WTC11 (cell line): Measurements from ENCODE around the gene NAGLU. TPM values are rescaled to one million over a fixed set of nuclear protein-coding genes. Genes with fewer than 3 reads are reported as not detected.

Experiments used
- ATAC-seq: fragments of 200-7000 bp; cut with Tn5 transposase; 2 replicates; pipeline ENCODE4 v1.10.0; 2021; ENCODE audit warnings: mild to moderate bottlenecking, moderate library complexity
- CTCF ChIA-PET: fragments of 300-600 bp; sonication (Branson Sonifier 250); formaldehyde crosslinking; loops from one replicate; lab custom pipeline; 2021; ENCODE audit warnings: antibody characterized with exemption; lab: Charles Lee
- POLR2A ChIA-PET: fragments of 350-600 bp; sonication (Branson Sonifier 250); formaldehyde crosslinking; loops from one replicate; lab custom pipeline; 2021; ENCODE audit warnings: antibody characterized with exemption; lab: Charles Lee
- DNase-seq: peaks from one replicate; pipeline ENCODE4 v3.0.0; 2021; ENCODE audit warnings: low spot score
- H3K27ac Mint-ChIP-seq: 2 replicates; pipeline ENCODE4 v1.8.0; 2021; ENCODE audit warnings: mixed read lengths
- H3K27me3 Mint-ChIP-seq: 2 replicates; pipeline ENCODE4 v1.8.0; 2021; ENCODE audit warnings: low read depth, mild to moderate bottlenecking, moderate library complexity, mixed read lengths
- H3K36me3 Mint-ChIP-seq: 2 replicates; pipeline ENCODE4 v1.8.0; 2021; ENCODE audit warnings: mixed read lengths
- H3K4me1 Mint-ChIP-seq: 2 replicates; pipeline ENCODE4 v1.8.0; 2022; ENCODE audit warnings: mixed read lengths
- H3K4me3 Mint-ChIP-seq: 2 replicates; pipeline ENCODE4 v1.8.0; 2021; ENCODE audit warnings: mild to moderate bottlenecking, moderate library complexity, mixed read lengths
- H3K9me3 Mint-ChIP-seq: 2 replicates; pipeline ENCODE4 v1.8.0; 2021; ENCODE audit warnings: mixed read lengths
- ELF4 ChIP-seq: sonication (generic); formaldehyde crosslinking; IDR thresholded peaks from 2 replicates; pipeline ENCODE4 v1.8.1; 2022; ENCODE audit warnings: low read depth, mild to moderate bottlenecking, moderate library complexity, missing genetic modification reagents
- GABPB1 ChIP-seq: sonication (generic); formaldehyde crosslinking; IDR thresholded peaks from 2 replicates; pipeline ENCODE4 v1.8.1; 2023; ENCODE audit warnings: mild to moderate bottlenecking, missing genetic modification reagents
- KAT7 ChIP-seq: sonication (generic); formaldehyde crosslinking; IDR thresholded peaks from 2 replicates; pipeline ENCODE4 v1.8.1; 2023; ENCODE audit warnings: missing genetic modification reagents, mild to moderate bottlenecking, borderline replicate concordance
- SOX15 ChIP-seq: fragments of 250-450 bp; sonication (Bioruptor Pico); IDR thresholded peaks from 2 replicates; pipeline ENCODE4 v1.9.0; 2021; ENCODE audit warnings: mild to moderate bottlenecking
- SP1 ChIP-seq: sonication (generic); formaldehyde crosslinking; conservative IDR thresholded peaks from 2 replicates; pipeline ENCODE4 v1.8.1; 2022; ENCODE audit warnings: missing genetic modification reagents
- ZNF317 ChIP-seq: sonication (generic); formaldehyde crosslinking; IDR thresholded peaks from 2 replicates; pipeline ENCODE4 v1.8.1; 2023; ENCODE audit warnings: low read depth, mild to moderate bottlenecking, moderate library complexity, missing genetic modification reagents, borderline replicate concordance
- total RNA-seq: library from RNA; stranded (reverse); gene quantifications from 3 replicates; pipeline ENCODE4 v1.2.3, GENCODE V29; 2021
- TF ChIP-seq, protein P1 (sequence below): sonication (generic); formaldehyde crosslinking; IDR thresholded peaks from 2 replicates; pipeline ENCODE4 v1.8.0; 2022; ENCODE audit warnings: mild to moderate bottlenecking, missing genetic modification reagents
- TF ChIP-seq, protein P2 (sequence below): sonication (generic); formaldehyde crosslinking; IDR thresholded peaks from 2 replicates; pipeline ENCODE4 v1.8.1; 2023; ENCODE audit warnings: mild to moderate bottlenecking, moderate library complexity, missing genetic modification reagents
- TF ChIP-seq, protein P3 (sequence below): fragments of 250-450 bp; sonication (Bioruptor Pico); conservative IDR thresholded peaks from 2 replicates; pipeline ENCODE4 v1.9.0; 2021; ENCODE audit warnings: mild to moderate bottlenecking
- TF ChIP-seq, protein P4 (sequence below): sonication (generic); formaldehyde crosslinking; IDR thresholded peaks from 2 replicates; pipeline ENCODE4 v1.8.0; 2022; ENCODE audit warnings: mild to moderate bottlenecking, missing genetic modification reagents
- TF ChIP-seq, protein P5 (sequence below): fragments of 250-450 bp; sonication (Bioruptor Pico); IDR thresholded peaks from 2 replicates; pipeline ENCODE4 v1.9.0; 2021; ENCODE audit warnings: mild to moderate bottlenecking
- TF ChIP-seq, protein P6 (sequence below): fragments of 250-450 bp; sonication (Bioruptor Pico); IDR thresholded peaks from 2 replicates; pipeline ENCODE4 v1.9.0; 2021; ENCODE audit warnings: mild to moderate bottlenecking
- TF ChIP-seq, protein P7 (sequence below): sonication (generic); formaldehyde crosslinking; IDR thresholded peaks from 2 replicates; pipeline ENCODE4 v1.8.0; 2022; ENCODE audit warnings: mild to moderate bottlenecking, missing genetic modification reagents

NAGLU gene
- total RNA-seq, 1 experiment from 2014 or later, result 39.3 TPM

DNA sequence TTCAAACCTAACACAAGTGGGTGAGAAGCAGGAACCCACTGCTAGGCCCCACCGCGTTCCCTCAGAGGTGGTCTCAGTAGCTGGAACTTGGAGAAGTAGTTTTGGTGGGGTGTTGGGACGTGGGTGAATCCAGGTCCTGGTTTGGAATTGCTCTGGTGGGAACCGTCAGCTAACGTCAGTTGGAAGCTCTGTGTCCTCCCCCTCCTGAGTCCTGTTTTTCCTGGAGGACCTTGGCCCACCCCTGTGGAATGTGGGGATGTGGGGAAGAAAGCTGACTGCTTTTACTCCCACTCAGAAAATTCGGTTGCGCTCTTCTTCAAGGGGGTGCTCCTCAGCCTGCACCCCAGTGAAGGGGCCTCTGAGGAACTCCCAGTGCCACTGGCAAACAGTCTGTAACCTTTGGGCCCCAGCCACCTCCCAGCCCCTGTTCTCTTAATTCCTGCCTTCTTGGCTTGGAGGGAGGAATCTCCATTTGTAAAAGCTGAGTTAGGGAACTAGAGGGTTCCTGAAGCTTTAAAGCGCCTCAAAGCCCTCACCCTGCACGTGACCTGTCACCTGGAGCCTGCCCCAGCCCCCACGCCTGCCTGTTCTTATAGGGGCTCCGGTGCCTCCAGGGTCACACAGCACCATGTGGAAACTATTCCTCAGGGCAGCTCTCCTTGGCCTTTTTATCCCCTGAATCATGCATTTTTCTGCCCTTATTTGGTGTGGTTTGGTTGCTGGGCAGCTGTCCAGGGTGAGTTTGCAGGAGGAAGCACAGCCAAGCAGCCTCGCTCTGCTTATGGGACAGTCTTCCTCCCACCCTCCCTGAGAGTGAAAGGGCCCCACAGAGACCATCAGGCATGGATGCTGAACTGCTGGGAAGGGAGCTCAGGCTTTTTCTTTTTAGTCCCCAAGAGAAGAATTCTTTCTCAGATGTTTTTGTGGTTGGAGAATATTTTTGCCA lies 16.2 kb upstream of the NAGLU start (continued):
- TF ChIP-seq, protein P1, sequence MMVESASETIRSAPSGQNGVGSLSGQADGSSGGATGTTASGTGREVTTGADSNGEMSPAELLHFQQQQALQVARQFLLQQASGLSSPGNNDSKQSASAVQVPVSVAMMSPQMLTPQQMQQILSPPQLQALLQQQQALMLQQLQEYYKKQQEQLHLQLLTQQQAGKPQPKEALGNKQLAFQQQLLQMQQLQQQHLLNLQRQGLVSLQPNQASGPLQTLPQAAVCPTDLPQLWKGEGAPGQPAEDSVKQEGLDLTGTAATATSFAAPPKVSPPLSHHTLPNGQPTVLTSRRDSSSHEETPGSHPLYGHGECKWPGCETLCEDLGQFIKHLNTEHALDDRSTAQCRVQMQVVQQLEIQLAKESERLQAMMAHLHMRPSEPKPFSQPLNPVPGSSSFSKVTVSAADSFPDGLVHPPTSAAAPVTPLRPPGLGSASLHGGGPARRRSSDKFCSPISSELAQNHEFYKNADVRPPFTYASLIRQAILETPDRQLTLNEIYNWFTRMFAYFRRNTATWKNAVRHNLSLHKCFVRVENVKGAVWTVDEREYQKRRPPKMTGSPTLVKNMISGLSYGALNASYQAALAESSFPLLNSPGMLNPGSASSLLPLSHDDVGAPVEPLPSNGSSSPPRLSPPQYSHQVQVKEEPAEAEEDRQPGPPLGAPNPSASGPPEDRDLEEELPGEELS (CRISPR knock-in tag), result no peak
- TF ChIP-seq SP1 (CRISPR knock-in tag), result no peak
- TF ChIP-seq, protein P2, sequence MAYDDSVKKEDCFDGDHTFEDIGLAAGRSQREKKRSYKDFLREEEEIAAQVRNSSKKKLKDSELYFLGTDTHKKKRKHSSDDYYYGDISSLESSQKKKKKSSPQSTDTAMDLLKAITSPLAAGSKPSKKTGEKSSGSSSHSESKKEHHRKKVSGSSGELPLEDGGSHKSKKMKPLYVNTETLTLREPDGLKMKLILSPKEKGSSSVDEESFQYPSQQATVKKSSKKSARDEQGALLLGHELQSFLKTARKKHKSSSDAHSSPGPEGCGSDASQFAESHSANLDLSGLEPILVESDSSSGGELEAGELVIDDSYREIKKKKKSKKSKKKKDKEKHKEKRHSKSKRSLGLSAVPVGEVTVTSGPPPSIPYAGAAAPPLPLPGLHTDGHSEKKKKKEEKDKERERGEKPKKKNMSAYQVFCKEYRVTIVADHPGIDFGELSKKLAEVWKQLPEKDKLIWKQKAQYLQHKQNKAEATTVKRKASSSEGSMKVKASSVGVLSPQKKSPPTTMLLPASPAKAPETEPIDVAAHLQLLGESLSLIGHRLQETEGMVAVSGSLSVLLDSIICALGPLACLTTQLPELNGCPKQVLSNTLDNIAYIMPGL (CRISPR knock-in tag), result no peak
- TF ChIP-seq, all 79 proteins: peak for 2

DNA sequence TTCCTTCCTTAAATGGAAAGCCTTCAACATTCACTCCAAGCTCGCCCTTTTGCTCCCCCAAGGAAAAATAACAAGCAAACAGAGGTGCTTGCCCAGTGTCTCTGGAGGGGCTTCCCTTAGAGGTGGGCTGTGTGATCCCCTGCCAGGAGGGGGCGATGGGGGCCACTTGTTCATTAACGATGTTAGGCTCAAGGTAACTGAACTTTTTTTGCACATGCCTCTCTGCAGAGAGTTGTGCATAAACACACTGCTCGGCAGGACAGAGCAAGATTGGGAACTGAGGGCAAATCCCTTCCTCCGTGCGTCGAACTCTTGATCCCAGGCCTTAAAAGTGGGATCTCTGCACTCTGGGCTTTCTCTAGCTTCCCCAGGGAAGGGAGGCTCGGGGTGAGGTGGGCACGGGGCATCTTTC lies 15.5 kb upstream of the NAGLU start:
- ATAC-seq (no peak), DNase-seq (peak; percentile 34)
- ChIA-PET CTCF (interaction anchor here (0.6 to 2.3 kb wide), 15 partner anchors 10 to 333 kb away, joined by 3 to 12 read pairs (median 5); partner anchors contain the start of genes CAVIN1 and PSMC3IP), POLR2A (interaction anchor here (1.0 to 1.2 kb wide), 4 partner anchors 15 to 98 kb away, joined by 3 to 4 read pairs (median 3); partner anchors contain the start of genes CAVIN1 and NAGLU)
- Mint-ChIP-seq H3K9me3 (no peaks in the 10 kb centered on the region), H3K36me3 (peaks cover 10% of the 10 kb centered on the region), H3K4me1 (peaks cover 19% of the 10 kb centered on the region), H3K27me3 (peaks cover 4% of the 10 kb centered on the region), H3K4me3 (no peak overlapping the region), H3K27ac (no peak overlapping the region)
- TF ChIP-seq, protein P3, sequence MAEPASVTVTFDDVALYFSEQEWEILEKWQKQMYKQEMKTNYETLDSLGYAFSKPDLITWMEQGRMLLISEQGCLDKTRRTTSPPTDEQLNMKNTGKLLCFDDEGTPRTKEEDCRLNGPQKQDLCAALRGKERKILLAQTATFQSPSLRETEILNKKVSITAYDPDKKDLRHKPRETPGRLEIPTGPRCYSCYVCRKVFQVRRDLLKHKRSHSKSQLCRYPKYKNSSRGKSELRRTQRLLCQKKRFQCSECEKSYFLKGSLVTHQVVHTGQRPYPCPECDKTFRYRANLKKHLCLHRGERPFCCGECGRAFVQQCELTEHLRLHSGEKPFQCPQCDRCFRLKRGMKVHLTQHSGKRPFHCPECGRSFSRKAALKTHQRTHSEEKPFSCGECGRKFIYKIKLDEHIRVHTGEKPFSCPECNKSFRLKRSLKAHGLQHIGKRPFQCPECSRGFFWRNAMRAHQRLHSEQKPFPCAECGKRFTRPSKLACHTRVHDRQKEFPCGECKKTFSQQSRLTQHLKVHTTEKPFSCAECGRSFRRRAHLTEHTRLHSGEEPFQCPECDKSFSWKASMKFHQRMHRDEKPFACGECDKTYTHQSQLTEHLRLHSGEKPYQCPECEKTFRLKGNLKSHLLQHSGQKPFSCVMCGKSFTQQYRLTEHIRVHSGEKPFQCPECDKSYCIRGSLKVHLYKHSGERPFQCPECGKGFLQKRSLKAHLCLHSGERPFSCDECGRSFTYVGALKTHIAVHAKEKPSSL (CRISPR knock-in tag), result no peak
- TF ChIP-seq, protein P2 (CRISPR knock-in tag), result no peak
- TF ChIP-seq ELF4 (CRISPR knock-in tag), result no peak
- no peak for TF ChIP-seq GABPB1 (CRISPR knock-in tag)
- TF ChIP-seq ZNF317 (CRISPR knock-in tag), result no peak
- TF ChIP-seq, protein P4, sequence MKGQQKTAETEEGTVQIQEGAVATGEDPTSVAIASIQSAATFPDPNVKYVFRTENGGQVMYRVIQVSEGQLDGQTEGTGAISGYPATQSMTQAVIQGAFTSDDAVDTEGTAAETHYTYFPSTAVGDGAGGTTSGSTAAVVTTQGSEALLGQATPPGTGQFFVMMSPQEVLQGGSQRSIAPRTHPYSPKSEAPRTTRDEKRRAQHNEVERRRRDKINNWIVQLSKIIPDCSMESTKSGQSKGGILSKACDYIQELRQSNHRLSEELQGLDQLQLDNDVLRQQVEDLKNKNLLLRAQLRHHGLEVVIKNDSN (CRISPR knock-in tag), result no peak

DNA sequence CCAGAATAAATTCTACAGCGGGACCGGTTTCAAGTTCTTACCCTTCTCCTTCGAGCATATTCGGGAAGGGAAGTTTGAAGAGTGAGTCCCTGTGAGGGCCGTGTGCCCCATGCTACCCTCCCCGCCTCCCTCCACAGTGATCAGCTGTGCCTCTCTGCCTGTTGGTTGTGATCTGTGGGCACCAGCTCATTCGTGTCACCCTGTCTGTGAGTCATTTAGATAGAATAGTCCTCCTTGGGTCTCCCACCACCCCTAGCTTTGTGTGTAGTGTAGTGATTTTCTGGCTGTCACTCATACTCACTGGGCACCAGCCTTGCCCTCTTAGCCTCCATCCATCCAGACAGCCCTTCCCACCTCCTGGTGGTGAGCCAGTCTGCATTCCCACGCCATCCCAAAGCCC lies 15.0 kb upstream of the NAGLU start:
- Mint-ChIP-seq H3K36me3 (peaks cover 10% of the 10 kb centered on the region), H3K27ac (no peak overlapping the region), H3K4me3 (no peak overlapping the region), H3K4me1 (peaks cover 19% of the 10 kb centered on the region), H3K9me3 (no peaks in the 10 kb centered on the region), H3K27me3 (peaks cover 4% of the 10 kb centered on the region)
- ChIA-PET POLR2A (interaction anchor here (1.1 kb wide), 1 partner anchor 34 kb away, joined by 3 read pairs; no protein-coding TSS in a partner anchor), CTCF (interaction anchor here (0.5 to 2.3 kb wide), 5 partner anchors 12 to 334 kb away, joined by 3 to 9 read pairs (median 4); partner anchors contain the start of genes CAVIN1 and PSMC3IP)
- DNase-seq (no peak), ATAC-seq (no peak)
- TF ChIP-seq, protein P5, sequence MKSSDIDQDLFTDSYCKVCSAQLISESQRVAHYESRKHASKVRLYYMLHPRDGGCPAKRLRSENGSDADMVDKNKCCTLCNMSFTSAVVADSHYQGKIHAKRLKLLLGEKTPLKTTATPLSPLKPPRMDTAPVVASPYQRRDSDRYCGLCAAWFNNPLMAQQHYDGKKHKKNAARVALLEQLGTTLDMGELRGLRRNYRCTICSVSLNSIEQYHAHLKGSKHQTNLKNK, result no peak
- TF ChIP-seq, protein P6, sequence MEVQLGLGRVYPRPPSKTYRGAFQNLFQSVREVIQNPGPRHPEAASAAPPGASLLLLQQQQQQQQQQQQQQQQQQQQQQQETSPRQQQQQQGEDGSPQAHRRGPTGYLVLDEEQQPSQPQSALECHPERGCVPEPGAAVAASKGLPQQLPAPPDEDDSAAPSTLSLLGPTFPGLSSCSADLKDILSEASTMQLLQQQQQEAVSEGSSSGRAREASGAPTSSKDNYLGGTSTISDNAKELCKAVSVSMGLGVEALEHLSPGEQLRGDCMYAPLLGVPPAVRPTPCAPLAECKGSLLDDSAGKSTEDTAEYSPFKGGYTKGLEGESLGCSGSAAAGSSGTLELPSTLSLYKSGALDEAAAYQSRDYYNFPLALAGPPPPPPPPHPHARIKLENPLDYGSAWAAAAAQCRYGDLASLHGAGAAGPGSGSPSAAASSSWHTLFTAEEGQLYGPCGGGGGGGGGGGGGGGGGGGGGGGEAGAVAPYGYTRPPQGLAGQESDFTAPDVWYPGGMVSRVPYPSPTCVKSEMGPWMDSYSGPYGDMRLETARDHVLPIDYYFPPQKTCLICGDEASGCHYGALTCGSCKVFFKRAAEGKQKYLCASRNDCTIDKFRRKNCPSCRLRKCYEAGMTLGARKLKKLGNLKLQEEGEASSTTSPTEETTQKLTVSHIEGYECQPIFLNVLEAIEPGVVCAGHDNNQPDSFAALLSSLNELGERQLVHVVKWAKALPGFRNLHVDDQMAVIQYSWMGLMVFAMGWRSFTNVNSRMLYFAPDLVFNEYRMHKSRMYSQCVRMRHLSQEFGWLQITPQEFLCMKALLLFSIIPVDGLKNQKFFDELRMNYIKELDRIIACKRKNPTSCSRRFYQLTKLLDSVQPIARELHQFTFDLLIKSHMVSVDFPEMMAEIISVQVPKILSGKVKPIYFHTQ, result no peak
- TF ChIP-seq SOX15 (CRISPR knock-in tag), result no peak
- TF ChIP-seq, protein P7, sequence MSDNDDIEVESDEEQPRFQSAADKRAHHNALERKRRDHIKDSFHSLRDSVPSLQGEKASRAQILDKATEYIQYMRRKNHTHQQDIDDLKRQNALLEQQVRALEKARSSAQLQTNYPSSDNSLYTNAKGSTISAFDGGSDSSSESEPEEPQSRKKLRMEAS (CRISPR knock-in tag), result no peak
- no peak for TF ChIP-seq KAT7
